GM12873 (cell line): ENCODE data around the gene UBE2S.

Experiments
- CTCF ChIP-seq: IDR thresholded peaks from 2 replicates; pipeline ENCODE4 v1.5.1; 2012; ENCODE audit warnings: low read depth, mild to moderate bottlenecking, moderate library complexity, low read length, control low read depth; ENCODE audit not compliant: insufficient read depth; ENCODE audit errors: missing control alignments

Gene UBE2S

GRCh38 chr19:55366790-55367189 is 40.8 kb downstream of the UBE2S start:
- no peak for TF ChIP-seq CTCF

DNA sequence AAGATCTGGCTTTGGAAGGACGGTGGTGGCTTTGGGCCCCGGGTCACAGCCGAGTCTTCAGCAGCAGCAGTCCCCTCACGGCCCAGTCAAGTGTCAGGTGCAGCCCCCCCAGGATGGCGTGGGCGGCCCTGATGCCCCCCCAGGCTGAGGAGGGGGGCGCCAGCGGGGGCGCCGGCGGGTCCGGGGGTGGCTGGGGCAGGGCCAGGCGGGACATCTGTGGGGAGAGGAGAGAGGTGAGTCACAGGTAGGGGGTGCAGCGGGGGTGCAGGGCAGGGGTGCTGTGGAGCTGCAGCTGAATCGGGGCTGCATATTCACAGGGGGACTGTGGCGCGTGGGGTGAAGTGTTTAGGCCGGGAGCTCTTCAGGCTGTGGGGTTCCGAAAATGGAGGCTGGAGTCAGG is 41.6 kb downstream of the UBE2S start:
- TF ChIP-seq CTCF: no peak

GRCh38 chr19:55365245-55365644 is 42.3 kb downstream of the UBE2S start:
- no peak for TF ChIP-seq CTCF

GRCh38 chr19:55362990-55363716 is 44.4 kb downstream of the UBE2S start, which contains the start of gene GARIN5B:
TSS of gene GARIN5B (minus strand) at chr19:55363260. CDS start at chr19:55363066, 194 bp downstream.
- TF ChIP-seq CTCF: no peak

DNA sequence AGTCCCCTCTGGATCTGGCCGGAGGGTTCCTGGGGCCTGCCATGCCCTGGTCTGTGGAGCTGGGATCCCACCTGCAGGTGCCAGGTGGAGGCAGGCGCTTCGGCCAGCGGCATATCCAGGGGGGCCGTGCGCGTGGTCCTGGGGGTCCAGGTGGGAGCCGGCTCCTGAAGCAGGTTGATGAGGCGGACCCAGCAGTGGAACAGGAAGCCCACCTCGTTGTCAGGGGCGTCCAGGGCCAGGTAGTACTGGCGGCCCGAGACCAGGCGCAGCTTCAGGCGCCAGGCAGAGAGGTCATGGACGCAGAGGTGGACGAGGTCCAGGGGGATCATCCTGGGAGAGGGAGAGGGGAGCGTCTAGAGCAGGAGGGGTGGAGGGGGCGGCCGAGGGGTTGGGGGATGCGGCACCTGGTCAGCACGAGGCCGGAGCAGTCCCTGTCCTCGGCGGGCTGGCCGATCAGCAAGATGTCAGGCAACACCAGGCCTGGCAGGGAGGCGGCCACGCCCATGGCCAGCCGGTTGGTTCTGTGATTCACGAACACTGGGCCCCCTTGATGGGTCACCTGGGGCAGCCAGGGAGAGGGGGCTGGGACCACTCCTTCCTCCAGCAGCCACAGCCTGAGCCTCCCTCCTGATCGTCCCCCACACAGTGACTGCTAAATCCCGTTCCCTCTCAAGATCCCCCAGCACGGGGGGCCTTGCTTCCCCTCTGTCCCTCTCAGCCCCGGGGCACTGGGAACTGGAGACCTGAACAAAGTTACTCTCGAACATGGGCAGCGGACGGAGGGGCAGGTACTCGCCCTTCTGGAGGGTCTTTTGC is 45.2 kb downstream of the UBE2S start:
- no peak for TF ChIP-seq CTCF

DNA sequence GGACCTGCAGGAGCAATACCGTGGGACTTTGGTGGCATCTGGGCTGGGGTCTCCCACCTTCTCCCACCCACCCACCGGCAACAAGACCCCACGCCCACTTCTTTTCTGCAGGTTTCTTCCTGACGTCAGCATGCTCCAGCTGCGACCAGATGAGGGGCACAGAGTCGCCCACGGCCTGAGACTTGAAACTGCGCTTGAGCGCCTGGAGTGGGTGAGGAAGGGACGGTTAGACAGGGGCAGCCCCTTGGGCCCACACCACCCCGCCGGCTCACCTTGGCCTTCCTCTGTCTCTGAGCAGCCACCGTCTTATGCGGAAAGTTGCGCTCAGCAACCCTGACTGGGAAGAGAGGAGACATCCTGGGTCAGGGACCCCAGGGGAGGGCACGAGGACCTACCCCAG is 46.7 kb downstream of the UBE2S start:
- no peak for TF ChIP-seq CTCF

DNA sequence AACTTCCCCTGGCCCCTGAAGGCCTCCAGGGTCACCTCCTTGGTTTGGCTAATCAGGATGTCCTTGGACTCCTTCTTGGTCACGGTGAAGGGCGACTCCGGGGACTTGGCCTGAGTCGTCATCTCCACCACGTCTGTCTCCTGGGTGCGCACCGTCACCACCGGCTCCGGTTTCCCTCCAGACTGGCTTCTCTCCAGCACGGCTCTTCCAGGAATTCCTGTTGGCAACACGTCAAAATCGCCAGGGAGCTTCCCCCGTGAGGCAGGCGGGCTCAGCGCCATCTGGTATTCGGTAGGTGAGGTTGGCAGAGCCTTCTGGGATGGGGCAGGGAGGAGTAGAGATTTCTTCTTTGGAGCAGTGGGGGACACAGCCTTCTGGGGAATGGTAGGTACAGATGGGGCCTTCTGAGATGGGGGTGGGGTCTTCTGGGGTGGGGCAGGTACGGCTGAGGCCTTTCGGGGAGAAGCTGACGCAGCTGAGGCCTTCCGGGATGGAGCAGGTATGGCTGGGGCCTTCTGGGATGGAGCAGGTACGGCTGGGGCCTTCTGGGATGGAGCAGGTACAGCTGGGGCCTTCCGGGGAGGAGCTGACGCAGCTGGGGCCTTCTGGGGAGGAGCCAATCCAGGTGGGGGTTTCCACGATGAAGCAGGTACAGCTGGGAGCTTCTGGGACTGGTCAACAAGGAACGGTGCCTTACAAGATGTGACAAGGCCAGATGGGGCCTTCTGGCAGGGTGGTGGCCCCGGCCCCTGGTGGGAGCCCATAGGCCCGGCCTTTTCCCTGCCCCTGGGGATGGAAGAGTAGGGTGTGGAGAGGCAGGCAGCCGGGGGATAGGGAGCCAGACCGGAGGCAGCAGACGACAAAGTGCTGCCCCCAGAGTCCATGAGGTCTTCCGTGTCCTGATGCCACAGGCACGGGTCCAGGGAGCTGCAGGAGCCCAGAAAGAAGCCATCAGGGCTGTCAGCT is 48.4 kb downstream of the UBE2S start:
- TF ChIP-seq CTCF: no peak
